AG09319 (cell line): Measurements from ENCODE around the gene SUFU.

Source experiments
- DNase-seq: peaks from one replicate; pipeline ENCODE4 v3.0.0-alpha.2; 2010; ENCODE audit warnings: low read depth; ENCODE audit errors: extremely low read depth
- CTCF ChIP-seq: IDR thresholded peaks from 2 replicates; pipeline ENCODE4 v1.5.1; 2011; ENCODE audit warnings: low read depth, mild to moderate bottlenecking, inconsistent platforms, low read length, moderate library complexity

The SUFU gene

DNA sequence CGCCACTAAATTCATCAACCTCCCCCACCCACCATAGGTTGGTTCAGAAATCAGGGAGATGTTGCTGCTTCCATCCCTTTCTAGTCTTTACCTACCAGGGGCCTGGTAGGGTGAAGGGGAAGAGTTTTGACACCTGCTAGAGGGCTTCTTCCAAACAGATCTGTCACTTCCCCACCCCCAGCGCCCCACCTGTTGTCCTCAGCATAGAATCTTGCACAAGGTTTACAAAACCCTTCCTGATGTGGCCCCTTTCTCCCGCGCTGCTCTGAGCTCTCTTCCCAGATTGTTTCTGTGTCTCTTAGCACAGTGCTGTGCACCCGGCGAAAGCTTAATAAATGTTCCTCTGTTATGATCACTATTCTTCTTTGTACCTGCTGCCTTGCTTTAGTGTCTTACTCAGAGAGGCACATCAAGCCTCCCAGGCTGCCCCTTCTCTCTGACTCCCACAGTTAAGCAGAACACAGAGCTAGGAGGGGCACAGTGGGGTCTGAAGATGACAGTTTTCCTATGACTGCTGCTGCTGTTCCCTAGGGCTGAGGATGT lies 41.2 kb upstream of the SUFU start:
- no peak for TF ChIP-seq CTCF
- DNase-seq, result no peak

- DNase-seq, result no peak
- no peak for TF ChIP-seq CTCF
Observed at GRCh38 chr10:102463983-102464382, 39.8 kb upstream of the SUFU start.

DNA sequence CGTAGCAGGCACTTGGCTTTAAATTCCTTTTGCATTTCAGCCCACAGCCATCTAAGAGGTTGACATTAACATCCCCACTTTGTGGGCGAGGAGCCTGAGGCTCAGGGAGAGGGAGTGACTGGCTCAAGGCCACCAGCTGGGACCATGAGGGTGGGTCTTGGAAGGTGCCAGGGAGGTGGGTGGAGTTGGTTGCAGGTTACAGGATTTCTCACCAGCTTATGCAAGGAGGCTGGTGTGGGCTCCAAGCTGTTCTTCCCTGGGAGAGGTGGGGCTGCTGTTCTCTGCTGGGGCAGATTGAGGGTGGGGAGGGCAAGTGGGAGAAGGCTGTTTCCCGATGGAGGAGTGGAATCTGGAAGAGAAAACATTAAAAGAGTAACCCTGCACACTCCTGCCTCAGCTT lies 38.3 kb upstream of the SUFU start:
- DNase-seq, result no peak
- TF ChIP-seq CTCF, result no peak

DNA sequence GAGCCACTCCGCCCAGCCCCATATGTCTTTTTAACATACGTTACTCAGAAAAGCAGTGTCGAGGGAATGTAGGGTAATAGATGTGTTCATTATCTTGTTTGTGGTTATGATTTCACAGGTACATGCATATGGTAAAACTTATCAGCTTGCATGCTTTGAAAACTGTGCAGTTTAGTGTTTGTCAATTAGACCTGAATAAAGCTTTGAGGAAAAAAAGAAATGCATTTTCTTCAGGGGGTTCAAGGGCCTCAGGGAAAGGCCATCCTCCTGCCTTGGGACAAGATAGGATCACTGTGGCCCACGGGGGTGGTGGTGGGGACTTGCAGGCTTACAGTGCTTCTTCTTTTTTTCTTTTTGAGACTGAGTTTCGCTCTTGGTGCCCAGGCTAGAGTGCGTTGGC lies 36.5 kb upstream of the SUFU start:
- DNase-seq, result no peak
- no peak for TF ChIP-seq CTCF

GRCh38 chr10:102467971-102468438 lies 35.8 kb upstream of the SUFU start:
- no peak for DNase-seq
- no peak for TF ChIP-seq CTCF

- no peak for TF ChIP-seq CTCF
- no peak for DNase-seq
Observed at GRCh38 chr10:102468683-102469082, 35.1 kb upstream of the SUFU start.

- DNase-seq, result no peak
- no peak for TF ChIP-seq CTCF
Observed at GRCh38 chr10:102470579-102471546, 32.9 kb upstream of the SUFU start.
